ENCODE data around the gene MYG1. TPM values are rescaled to one million over a fixed set of nuclear protein-coding genes. Genes with fewer than 3 reads are reported as not detected.
A peak's percentile ranks its signal among the peaks of the same experiment; 100 is the strongest.

MYG1 gene
- total RNA-seq, 2 donors from 2014 or later = 25.4 to 25.7 TPM

DNA sequence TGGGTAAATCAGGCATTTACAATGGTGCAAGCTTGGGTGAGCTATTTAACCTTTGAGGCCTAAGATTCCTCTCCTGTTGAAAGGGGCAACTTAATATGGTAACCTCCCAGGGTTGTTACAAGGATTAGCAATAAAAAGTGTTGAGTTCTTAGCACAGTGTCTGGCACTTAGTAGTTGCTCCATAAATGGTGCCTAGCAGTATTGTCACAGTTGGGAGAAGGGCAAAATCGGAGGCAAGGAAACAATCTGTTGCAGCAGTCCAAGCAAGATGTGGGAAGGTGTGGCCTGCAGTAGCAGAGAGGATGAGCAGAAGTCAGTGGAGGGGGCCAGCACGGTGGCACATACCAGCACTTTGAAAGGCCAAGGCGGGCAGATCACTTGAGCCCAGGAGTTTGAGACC lies 44.0 kb downstream of the MYG1 start:
- intact Hi-C loops (cut with DNase I) = no loop called here
- DNase-seq (no peak), ATAC-seq (no peak)
- H3K9me3 ChIP-seq = no peaks in the 10 kb centered on the region
- peaks cover 8% of the 10 kb centered on the region for H3K4me1 ChIP-seq
- 59 to 60% methylated on average over 3 of the region's 3 CpGs for WGBS, 2 donors
- TF ChIP-seq CTCF (IDR thresholded peaks at IDR 0.05) (no peak), POLR2A (IDR thresholded peaks at IDR 0.05) (no peak)
- no peaks in the 10 kb centered on the region for H3K27me3 ChIP-seq
- no peak overlapping the region for H3K4me3 ChIP-seq
- H3K36me3 ChIP-seq (replicated peaks in 1 of 2; ENCODE audit: insufficient read depth in 1 of 2, low read depth in 2 of 2) = no peaks in the 10 kb centered on the region
- no peak overlapping the region for H3K27ac ChIP-seq

DNA sequence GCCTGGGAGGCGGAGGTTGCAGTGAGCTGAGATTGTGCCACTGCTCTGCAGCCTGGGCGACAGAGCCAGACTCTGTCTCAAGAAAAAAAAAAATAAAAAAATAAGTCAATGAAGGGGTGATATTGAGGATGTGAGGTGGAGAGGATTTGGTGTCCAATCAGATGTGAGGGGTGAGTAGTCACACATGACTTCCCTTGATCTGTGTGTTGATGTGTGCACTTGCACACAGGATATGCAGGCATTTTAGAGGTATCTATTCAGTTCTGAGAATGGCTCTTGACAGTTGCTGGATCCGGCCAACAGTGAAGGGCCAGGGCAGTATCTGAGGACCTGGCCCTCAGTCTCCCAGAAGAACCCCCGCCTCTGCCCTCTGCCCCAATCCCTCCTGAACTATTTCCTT lies 44.5 kb downstream of the MYG1 start:
- WGBS, 2 donors = 97 to 99% methylated on average over 4 of the region's 4 CpGs
- TF ChIP-seq CTCF (IDR thresholded peaks at IDR 0.05) (no peak), POLR2A (IDR thresholded peaks at IDR 0.05) (no peak)
- DNase-seq = no peak
- H3K27ac ChIP-seq = no peak overlapping the region
- no peaks in the 10 kb centered on the region for H3K27me3 ChIP-seq
- intact Hi-C loops (cut with DNase I) = no loop called here
- ATAC-seq = no peak
- H3K9me3 ChIP-seq = no peaks in the 10 kb centered on the region
- H3K4me1 ChIP-seq = peaks cover 8% of the 10 kb centered on the region
- H3K4me3 ChIP-seq = no peak overlapping the region
- H3K36me3 ChIP-seq (replicated peaks in 1 of 2; ENCODE audit: insufficient read depth in 1 of 2, low read depth in 2 of 2) = no peaks in the 10 kb centered on the region

DNA sequence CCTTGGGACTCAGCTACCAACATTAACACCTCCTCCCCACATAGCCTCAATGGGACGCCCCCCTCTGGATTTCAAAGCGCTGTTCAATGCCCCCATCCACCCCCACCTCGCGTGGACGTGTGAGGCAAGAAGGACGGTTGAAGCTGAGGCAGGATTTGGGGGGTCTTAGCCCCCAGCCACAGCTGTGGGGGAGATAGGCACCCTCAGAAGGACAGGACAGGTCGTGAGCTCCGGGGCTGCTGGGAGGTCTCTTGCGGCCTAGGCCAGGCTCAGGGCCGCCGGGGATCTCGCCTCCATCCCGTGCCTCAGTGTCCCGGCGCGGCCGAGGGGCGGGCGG lies 45.0 kb downstream of the MYG1 start:
- TF ChIP-seq CTCF (IDR thresholded peaks at IDR 0.05) (no peak), POLR2A (IDR thresholded peaks at IDR 0.05) (no peak)
- no peak overlapping the region for H3K4me3 ChIP-seq
- H3K36me3 ChIP-seq (replicated peaks in 1 of 2; ENCODE audit: insufficient read depth in 1 of 2, low read depth in 2 of 2) = no peaks in the 10 kb centered on the region
- H3K27ac ChIP-seq = no peak overlapping the region
- intact Hi-C loops (cut with DNase I) = no loop called here
- H3K4me1 ChIP-seq = peaks cover 8% of the 10 kb centered on the region
- no peaks in the 10 kb centered on the region for H3K9me3 ChIP-seq
- ATAC-seq (no peak), DNase-seq (no peak)
- H3K27me3 ChIP-seq = no peaks in the 10 kb centered on the region
- WGBS, 2 donors = 7 to 24% methylated on average over 6 to 17 of the region's 19 CpGs

GRCh38 chr12:53344824-53345485 lies 45.5 kb downstream of the MYG1 start:
- Histone ChIP-seq H3K27ac (peak overlapping the region in 3 of 4 donors; percentile 35 to 61 (median 51)), H3K4me3 (peak overlapping the region; percentile 35 to 57), H3K4me1 (peaks cover 8% of the 10 kb centered on the region), H3K36me3 (replicated peaks in 1 of 2; ENCODE audit: insufficient read depth in 1 of 2, low read depth in 2 of 2) (no peaks in the 10 kb centered on the region), H3K9me3 (no peaks in the 10 kb centered on the region), H3K27me3 (no peaks in the 10 kb centered on the region)
- WGBS, 2 donors = 1% methylated on average over 14 to 40 of the region's 50 CpGs
- ATAC-seq (peak; percentile 86), DNase-seq (peak; percentile 75 to 81 (median 79))
- intact Hi-C loops (cut with DNase I) = no loop called here
- TF ChIP-seq CTCF (IDR thresholded peaks at IDR 0.05) (peak; percentile 55 to 82 (median 70)), POLR2A (IDR thresholded peaks at IDR 0.05) (peak in 2 of 3 donors; percentile 19 to 21)
